Chondrocyte (in vitro differentiated cells): ENCODE measurements around the gene TMEM219. TPM values are rescaled to one million over a fixed set of nuclear protein-coding genes. Genes with fewer than 3 reads are reported as not detected.
A peak's percentile ranks its signal among the peaks of the same experiment; 100 is the strongest.
"Not testable (repeated sequence)": the region's sequence is repeated elsewhere in the genome, so short reads cannot be mapped to it uniquely, and the experiment has no call there.

ENCODE experiments used
- DNase-seq: peaks from one replicate; pipeline ENCODE4 v3.0.0; 2021; ENCODE audit warnings: mixed read lengths, low spot score
- H3K27ac Mint-ChIP-seq: one replicate; pipeline ENCODE4 v1.8.0; 2021; ENCODE audit warnings: mild to moderate bottlenecking, moderate library complexity, mixed read lengths; ENCODE audit not compliant: unreplicated experiment
- H3K27me3 Mint-ChIP-seq: 2 replicates; pipeline ENCODE4 v1.8.0; 2021; ENCODE audit warnings: low read depth, mixed read lengths
- H3K36me3 Mint-ChIP-seq: 2 replicates; pipeline ENCODE4 v1.8.0; 2021; ENCODE audit warnings: low read depth, mixed read lengths
- H3K4me1 Mint-ChIP-seq: 2 replicates; pipeline ENCODE4 v1.8.0; 2021; ENCODE audit warnings: low read depth, mild to moderate bottlenecking, mixed read lengths
- H3K4me3 Mint-ChIP-seq: one replicate; pipeline ENCODE4 v1.8.0; 2021; ENCODE audit warnings: mild to moderate bottlenecking, moderate library complexity, mixed read lengths; ENCODE audit not compliant: unreplicated experiment
- H3K9me3 Mint-ChIP-seq: 2 replicates; pipeline ENCODE4 v1.8.0; 2021; ENCODE audit warnings: low read depth, mixed read lengths
- total RNA-seq: library from RNA; stranded (reverse); gene quantifications from 3 replicates; pipeline ENCODE4 v1.2.1, GENCODE V29; 2021
- TF ChIP-seq, protein P1 (sequence below): fragments of 200-600 bp; sonication (generic); IDR thresholded peaks from 2 replicates; pipeline ENCODE4 v1.5.0; 2021; ENCODE audit warnings: antibody characterized with exemption, mild to moderate bottlenecking, moderate library complexity

TMEM219 gene
- total RNA-seq, 1 donor from 2014 or later = 122 TPM

DNA sequence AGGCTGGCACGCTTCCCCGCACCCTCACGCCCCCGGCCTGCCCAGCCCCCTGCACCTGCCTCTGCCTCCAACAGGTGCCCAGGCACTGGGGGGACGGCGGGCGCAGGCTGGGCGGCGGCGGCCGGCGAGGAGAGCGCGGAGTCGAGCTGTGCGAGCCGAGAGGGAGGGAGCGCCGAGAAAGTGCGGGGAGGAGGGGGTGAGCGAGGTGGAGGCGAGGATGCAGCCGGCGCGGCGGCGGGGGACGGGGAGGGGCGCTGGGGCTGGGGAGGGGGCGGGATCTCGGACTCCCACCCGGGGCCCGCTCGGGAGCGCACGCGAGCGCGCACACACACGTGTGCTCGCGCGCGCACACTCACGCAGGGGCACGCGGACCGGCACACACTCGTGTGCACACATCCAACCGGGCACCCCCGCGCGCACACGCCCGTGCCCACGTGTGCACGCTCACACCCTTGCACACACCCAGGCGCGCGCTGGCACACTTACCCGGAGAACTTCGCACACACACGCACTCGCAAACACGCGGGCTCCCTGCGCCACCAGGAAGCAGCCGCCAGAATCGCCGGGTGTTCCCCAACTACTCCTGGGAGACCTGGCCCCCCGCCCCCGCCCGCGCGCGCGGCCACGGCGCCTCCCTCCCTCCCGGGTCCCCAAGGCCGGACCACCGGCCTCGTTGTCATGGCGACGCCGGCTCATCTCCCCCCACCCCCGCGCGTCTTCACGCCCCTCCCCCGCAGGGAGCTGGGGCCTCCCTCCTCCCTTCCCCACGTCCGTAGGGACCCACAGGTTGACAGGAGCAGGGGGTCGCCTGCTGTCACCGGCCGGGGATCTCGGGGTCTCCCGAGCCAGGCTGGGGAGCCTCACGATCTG is 49.2 kb downstream of the TMEM219 start, which contains the start of gene DOC2A:
TSS of gene DOC2A (minus strand) at position 184 of the 870 bp plus-strand sequence. CDS start 805 bp downstream, outside the sequence.
- Mint-ChIP-seq H3K27ac (no peak within 1 kb of the TSS), H3K4me3 (peak within 1 kb of the TSS; percentile 57), H3K9me3 (no peaks in the 10 kb centered on the region), H3K4me1 (peaks cover 9% of the 10 kb centered on the region), H3K36me3 (no peaks in the 10 kb centered on the region), H3K27me3 (peaks cover 14% of the 10 kb centered on the region)
- DNase-seq = no peak
- TF ChIP-seq, protein P1, sequence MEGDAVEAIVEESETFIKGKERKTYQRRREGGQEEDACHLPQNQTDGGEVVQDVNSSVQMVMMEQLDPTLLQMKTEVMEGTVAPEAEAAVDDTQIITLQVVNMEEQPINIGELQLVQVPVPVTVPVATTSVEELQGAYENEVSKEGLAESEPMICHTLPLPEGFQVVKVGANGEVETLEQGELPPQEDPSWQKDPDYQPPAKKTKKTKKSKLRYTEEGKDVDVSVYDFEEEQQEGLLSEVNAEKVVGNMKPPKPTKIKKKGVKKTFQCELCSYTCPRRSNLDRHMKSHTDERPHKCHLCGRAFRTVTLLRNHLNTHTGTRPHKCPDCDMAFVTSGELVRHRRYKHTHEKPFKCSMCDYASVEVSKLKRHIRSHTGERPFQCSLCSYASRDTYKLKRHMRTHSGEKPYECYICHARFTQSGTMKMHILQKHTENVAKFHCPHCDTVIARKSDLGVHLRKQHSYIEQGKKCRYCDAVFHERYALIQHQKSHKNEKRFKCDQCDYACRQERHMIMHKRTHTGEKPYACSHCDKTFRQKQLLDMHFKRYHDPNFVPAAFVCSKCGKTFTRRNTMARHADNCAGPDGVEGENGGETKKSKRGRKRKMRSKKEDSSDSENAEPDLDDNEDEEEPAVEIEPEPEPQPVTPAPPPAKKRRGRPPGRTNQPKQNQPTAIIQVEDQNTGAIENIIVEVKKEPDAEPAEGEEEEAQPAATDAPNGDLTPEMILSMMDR = no peak

DNA sequence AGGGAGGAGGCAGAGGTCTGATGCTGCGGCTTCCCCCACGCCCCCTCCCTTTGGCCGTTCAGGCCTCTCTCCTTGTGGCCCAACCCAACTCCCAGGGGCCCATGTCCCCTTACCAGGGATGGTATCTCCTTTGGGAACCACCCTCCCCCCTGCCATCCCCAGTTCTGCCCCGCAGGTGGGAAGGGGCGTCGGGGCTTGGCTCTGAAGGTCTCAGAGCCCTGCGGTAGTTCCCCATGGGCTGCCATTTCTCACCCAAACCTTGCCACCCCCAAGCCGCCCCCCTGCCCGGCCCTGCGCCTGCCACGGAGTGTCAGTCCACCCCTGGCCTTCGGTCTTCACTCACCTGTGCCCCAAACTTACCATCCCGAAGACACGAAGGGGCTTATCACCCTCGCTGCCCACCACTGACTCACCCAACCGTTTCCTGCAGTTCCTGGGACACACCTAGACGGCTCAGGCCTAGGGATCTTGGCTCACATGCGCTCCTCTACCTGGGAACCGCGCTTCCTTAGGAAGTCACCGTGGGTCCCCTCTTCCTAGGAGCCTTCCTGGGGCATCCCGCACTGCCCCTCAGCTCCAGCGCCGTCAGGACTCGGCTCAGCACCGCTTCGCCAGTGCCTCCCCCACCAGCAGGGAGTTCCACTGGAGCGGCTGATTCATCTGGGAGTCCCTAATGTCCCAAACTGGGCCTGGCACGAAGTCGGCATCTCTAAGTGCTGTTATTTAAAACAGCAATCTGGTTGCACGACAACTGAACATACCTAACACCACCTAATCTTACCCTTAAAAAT is 50.0 kb downstream of the TMEM219 start:
- Mint-ChIP-seq H3K27ac (no peak overlapping the region), H3K36me3 (no peaks in the 10 kb centered on the region), H3K27me3 (peaks cover 18% of the 10 kb centered on the region)

DNA sequence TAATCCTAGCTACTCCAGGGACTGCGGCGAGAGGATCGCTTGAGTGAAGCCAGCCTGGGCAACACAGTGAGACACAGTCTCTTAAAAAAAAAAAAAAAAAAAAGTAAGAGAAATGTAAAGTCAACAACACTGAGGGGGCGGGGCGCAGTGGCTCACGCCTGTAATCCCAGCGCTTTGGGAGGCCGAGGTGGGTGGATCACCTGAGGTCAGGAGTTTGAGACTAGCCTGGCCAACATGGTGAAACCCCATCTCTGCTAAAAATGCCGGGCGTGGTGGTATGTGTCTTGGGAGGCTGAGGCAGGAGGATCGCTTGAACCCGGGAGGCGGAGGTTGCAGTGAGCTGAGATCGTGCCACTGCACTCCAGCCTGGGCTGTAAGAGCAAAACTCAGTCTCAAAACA is 50.7 kb downstream of the TMEM219 start:
- H3K4me3 Mint-ChIP-seq, H3K36me3 Mint-ChIP-seq, H3K4me1 Mint-ChIP-seq: not testable (repeated sequence)

More for the DNA sequence above, 50.0 kb downstream of the TMEM219 start:
- H3K4me1 Mint-ChIP-seq = peaks cover 9% of the 10 kb centered on the region
- no peak for DNase-seq
- TF ChIP-seq, protein P1 = no peak
- peak overlapping the region; percentile 61 for H3K4me3 Mint-ChIP-seq
- H3K9me3 Mint-ChIP-seq = no peaks in the 10 kb centered on the region

DNA sequence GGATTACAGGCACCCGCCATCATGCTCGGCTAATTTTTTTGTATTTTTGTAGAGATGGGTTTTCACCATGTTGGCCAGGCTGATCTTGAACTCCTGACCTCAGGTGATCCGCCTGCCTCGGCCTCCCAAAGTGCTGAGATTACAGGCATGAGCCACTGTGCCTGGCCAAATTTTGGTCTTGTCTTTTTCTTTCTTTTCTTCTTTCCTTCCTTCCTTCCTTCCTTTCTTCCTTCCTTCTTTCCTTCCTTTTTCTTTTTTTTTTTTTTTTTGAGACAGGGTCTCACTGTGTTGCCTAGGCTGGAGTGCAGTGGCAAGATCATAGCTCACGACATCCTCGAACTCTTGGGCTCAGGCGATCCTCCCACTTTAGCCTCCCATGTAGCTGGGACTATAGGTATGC is 53.6 kb downstream of the TMEM219 start:
- H3K9me3 Mint-ChIP-seq, DNase-seq, H3K4me3 Mint-ChIP-seq, H3K27ac Mint-ChIP-seq, H3K36me3 Mint-ChIP-seq, H3K4me1 Mint-ChIP-seq, H3K27me3 Mint-ChIP-seq: not testable (repeated sequence)

More for the DNA sequence above, 50.7 kb downstream of the TMEM219 start:
- not testable (repeated sequence) for H3K27ac Mint-ChIP-seq, DNase-seq, H3K9me3 Mint-ChIP-seq
- peaks cover 18% of the 10 kb centered on the region for H3K27me3 Mint-ChIP-seq

DNA sequence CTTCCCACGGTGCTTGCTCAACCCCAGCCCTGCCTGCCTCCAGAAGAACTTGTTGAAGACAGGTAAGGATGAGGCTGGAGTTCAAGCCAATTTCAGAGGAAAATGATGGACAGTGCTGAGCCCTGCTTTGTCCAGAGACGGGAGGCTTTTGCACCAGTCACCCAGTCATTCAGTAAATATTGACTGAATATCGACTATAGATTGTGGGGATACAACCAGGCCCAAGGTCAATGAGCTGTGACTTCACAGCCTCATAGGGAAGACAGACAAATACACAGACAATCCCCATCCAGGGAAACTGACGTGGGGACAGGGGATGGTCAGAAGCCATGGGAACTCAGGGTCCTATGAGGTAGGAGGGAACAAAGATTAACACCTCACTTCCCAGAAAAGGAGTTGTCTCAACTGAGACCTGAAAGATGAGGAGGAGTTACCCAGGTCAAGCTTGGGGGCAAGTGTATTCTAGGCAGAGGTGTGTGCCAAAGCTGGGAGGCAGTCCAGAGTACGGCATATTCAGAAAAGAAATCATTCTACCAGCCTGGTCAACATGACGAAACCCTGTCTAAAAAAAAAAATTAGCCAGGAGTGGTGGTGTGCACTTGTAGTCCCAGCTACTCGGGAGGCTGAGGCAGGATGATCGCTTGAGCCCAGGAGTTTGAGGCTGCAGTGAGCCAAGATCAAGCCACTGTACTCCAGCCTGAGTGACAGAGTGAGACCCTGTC is 54.8 kb downstream of the TMEM219 start:
- TF ChIP-seq, protein P1 = no peak
- H3K36me3 Mint-ChIP-seq = no peaks in the 10 kb centered on the region
- DNase-seq = no peak
- H3K27ac Mint-ChIP-seq = no peak overlapping the region
- peaks cover 7% of the 10 kb centered on the region for H3K27me3 Mint-ChIP-seq
- no peaks in the 10 kb centered on the region for H3K9me3 Mint-ChIP-seq
- H3K4me1 Mint-ChIP-seq = peaks cover 10% of the 10 kb centered on the region
- no peak overlapping the region for H3K4me3 Mint-ChIP-seq

DNA sequence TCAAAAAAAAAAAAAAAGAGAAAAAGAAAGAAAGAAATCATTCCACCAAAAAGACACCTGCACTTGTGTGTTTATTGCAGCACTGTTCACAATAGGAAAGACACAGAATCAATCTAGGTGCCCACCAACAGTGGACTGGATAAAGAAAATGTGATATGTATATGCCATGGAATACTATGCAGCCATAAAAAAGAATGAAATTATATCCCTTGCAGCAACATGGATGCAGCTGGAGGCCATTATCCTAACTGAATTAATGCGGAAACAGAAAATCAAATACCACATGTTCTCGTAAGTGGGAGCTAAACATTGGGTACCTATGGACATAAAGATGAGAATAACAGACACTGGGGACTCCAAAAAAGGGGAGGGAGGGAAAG is 55.4 kb downstream of the TMEM219 start:
- Mint-ChIP-seq H3K9me3 (no peaks in the 10 kb centered on the region), H3K4me1 (peaks cover 5% of the 10 kb centered on the region), H3K27ac (no peak overlapping the region), H3K27me3 (peaks cover 3% of the 10 kb centered on the region), H3K4me3 (no peak overlapping the region), H3K36me3 (no peaks in the 10 kb centered on the region)
- no peak for DNase-seq
- TF ChIP-seq, protein P1 = no peak

DNA sequence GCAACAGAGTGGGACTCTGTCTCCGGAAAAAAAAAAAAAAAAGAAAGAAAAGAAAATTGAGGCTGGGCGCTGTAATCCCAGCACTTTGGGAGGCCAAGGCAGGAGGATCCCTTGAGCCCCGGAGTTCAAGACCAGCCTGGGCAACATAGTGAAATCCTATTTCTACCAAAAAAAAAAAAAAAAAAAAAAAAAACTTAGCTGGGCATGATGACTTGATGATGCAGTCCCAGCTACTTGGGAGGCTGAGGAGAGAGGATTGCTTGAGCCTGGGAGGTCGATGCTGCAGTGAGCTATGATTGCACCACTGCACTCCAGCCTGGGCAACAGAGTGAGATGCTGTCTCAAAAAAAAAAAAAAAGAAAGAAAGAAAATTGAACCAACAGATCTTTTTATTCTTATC is 56.1 kb downstream of the TMEM219 start:
- not testable (repeated sequence) for H3K4me3 Mint-ChIP-seq, DNase-seq, H3K27me3 Mint-ChIP-seq, H3K36me3 Mint-ChIP-seq, H3K4me1 Mint-ChIP-seq, H3K9me3 Mint-ChIP-seq, H3K27ac Mint-ChIP-seq
